Measurements from ENCODE around the gene ST6GALNAC4. TPM values are rescaled to one million over a fixed set of nuclear protein-coding genes. Genes with fewer than 3 reads are reported as not detected.

Gene ST6GALNAC4
- polyA plus RNA-seq, 1 donor (not counting 4 experiments of a cell fraction or from before 2014, with no cell fraction given): 5.8 TPM

- Histone ChIP-seq H4K20me1 (ENCODE audit: control insufficient read depth, extremely low read depth, insufficient read depth, low read length) (no peaks in the 10 kb centered on the region), H2AFZ (ENCODE audit: control insufficient read depth, low read length) (peak overlapping the region; percentile 86), H3K4me2 (ENCODE audit: control insufficient read depth, extremely low read depth, insufficient read depth, low read depth, low read length) (peak overlapping the region; percentile 91), H3K79me2 (ENCODE audit: control insufficient read depth, insufficient read depth, low read length) (peaks cover 2% of the 10 kb centered on the region), H3K36me3 (ENCODE audit: control insufficient read depth in 2 of 2, extremely low read depth in 1 of 2, insufficient read depth in 2 of 2, low read length in 2 of 2) (peaks cover 0 to 5% of the 10 kb centered on the region in 2 experiments), H3K9ac (ENCODE audit: control insufficient read depth, extremely low read depth, insufficient read depth, low read length) (peak overlapping the region; percentile 65), H3K9me3 (ENCODE audit: control insufficient read depth, low read depth, low read length) (no peaks in the 10 kb centered on the region), H3K4me3 (ENCODE audit: control insufficient read depth in 2 of 3, extremely low read depth in 1 of 3, insufficient read depth in 2 of 3, low read depth in 1 of 3, low read length in 3 of 3) (peak overlapping the region; percentile 46 to 67 (median 67)), H3K9me1 (ENCODE audit: control insufficient read depth, extremely low read depth, insufficient read depth, low read length) (no peaks in the 10 kb centered on the region), H3K4me1 (ENCODE audit: control insufficient read depth, extremely low read depth, insufficient read depth, low read length) (peaks cover 24% of the 10 kb centered on the region), H3K27me3 (ENCODE audit: control insufficient read depth, extremely low read depth, insufficient read depth, low read length) (no peaks in the 10 kb centered on the region), H3K27ac (ENCODE audit: control insufficient read depth, insufficient read depth, low read length) (peak overlapping the region; percentile 31)
- TF ChIP-seq CTCF (optimal IDR thresholded peaks at IDR 0.05 in 1 of 3, IDR thresholded peaks at IDR 0.05 in 1 of 3, conservative IDR thresholded peaks at IDR 0.05 in 1 of 3; ENCODE audit: extremely low read depth in 1 of 3, insufficient read depth in 2 of 3, low read length in 3 of 3): no peak
- no peak for TF ChIP-seq EZH2 (IDR thresholded peaks at IDR 0.05; ENCODE audit: low read length)
- dilution Hi-C loops (cut with MboI; ENCODE audit: extremely low pct_ligation_motif_present, low sequenced_read_pairs): no loop called here
- FAIRE-seq: no peak
- DNase-seq (ENCODE audit: low read depth, low spot score): no peak
These were observed 39.9 kb downstream of the ST6GALNAC4 start for GRCh38 chr9:127876764-127877562.

- Histone ChIP-seq H3K4me3 (ENCODE audit: control insufficient read depth in 2 of 3, extremely low read depth in 1 of 3, insufficient read depth in 2 of 3, low read depth in 1 of 3, low read length in 3 of 3) (no peak overlapping the region), H3K9ac (ENCODE audit: control insufficient read depth, extremely low read depth, insufficient read depth, low read length) (no peak overlapping the region), H4K20me1 (ENCODE audit: control insufficient read depth, extremely low read depth, insufficient read depth, low read length) (no peaks in the 10 kb centered on the region), H3K9me1 (ENCODE audit: control insufficient read depth, extremely low read depth, insufficient read depth, low read length) (no peaks in the 10 kb centered on the region), H3K4me2 (ENCODE audit: control insufficient read depth, extremely low read depth, insufficient read depth, low read depth, low read length) (no peak overlapping the region), H3K27ac (ENCODE audit: control insufficient read depth, insufficient read depth, low read length) (no peak overlapping the region), H3K9me3 (ENCODE audit: control insufficient read depth, low read depth, low read length) (no peaks in the 10 kb centered on the region), H3K36me3 (ENCODE audit: control insufficient read depth in 2 of 2, extremely low read depth in 1 of 2, insufficient read depth in 2 of 2, low read length in 2 of 2) (peaks cover 0 to 5% of the 10 kb centered on the region in 2 experiments), H2AFZ (ENCODE audit: control insufficient read depth, low read length) (no peak overlapping the region), H3K79me2 (ENCODE audit: control insufficient read depth, insufficient read depth, low read length) (peaks cover 2% of the 10 kb centered on the region), H3K4me1 (ENCODE audit: control insufficient read depth, extremely low read depth, insufficient read depth, low read length) (peaks cover 24% of the 10 kb centered on the region), H3K27me3 (ENCODE audit: control insufficient read depth, extremely low read depth, insufficient read depth, low read length) (no peaks in the 10 kb centered on the region)
- FAIRE-seq (no peak), DNase-seq (ENCODE audit: low read depth, low spot score) (no peak)
- TF ChIP-seq CTCF (optimal IDR thresholded peaks at IDR 0.05 in 1 of 3, IDR thresholded peaks at IDR 0.05 in 1 of 3, conservative IDR thresholded peaks at IDR 0.05 in 1 of 3; ENCODE audit: extremely low read depth in 1 of 3, insufficient read depth in 2 of 3, low read length in 3 of 3) (no peak), EZH2 (IDR thresholded peaks at IDR 0.05; ENCODE audit: low read length) (no peak)
- dilution Hi-C loops (cut with MboI; ENCODE audit: extremely low pct_ligation_motif_present, low sequenced_read_pairs): no loop called here
These were observed 40.6 kb downstream of the ST6GALNAC4 start for GRCh38 chr9:127876026-127876763.
